Stimulated activated CD4-positive, alpha-beta T cell treated with anti-CD3 and anti-CD28 coated beads, Interleukin-1b, Interleukin-23, amount 100 ng/mL, for 24 hours (primary cell): ENCODE data around the gene MTFR1L.
"Not testable (repeated sequence)": the region's sequence is repeated elsewhere in the genome, so short reads cannot be mapped to it uniquely, and the experiment has no call there.

ENCODE experiments used
- DNase-seq, 4 experiments: peaks; one replicate each; pipeline ENCODE4 v3.0.0-alpha.2; 2020; ENCODE audit warnings: low read depth in 4 of 4, low spot score in 1 of 4

The MTFR1L gene

GRCh38 chr1:25825605-25826004 is 5.9 kb downstream of the MTFR1L start:
- no peak for DNase-seq

GRCh38 chr1:25826571-25826970 is 6.8 kb downstream of the MTFR1L start:
- DNase-seq: no peak

- DNase-seq: no peak
These were observed 8.7 kb downstream of the MTFR1L start for GRCh38 chr1:25828491-25828890.

GRCh38 chr1:25829046-25829445 is 9.3 kb downstream of the MTFR1L start:
- DNase-seq: no peak

GRCh38 chr1:25831569-25832196 is 11.9 kb downstream of the MTFR1L start:
- no peak for DNase-seq

GRCh38 chr1:25832336-25833037 is 12.7 kb downstream of the MTFR1L start:
- DNase-seq: no peak

GRCh38 chr1:25833158-25833557 is 13.4 kb downstream of the MTFR1L start:
- no peak for DNase-seq

GRCh38 chr1:25834894-25835293 is 15.1 kb downstream of the MTFR1L start:
- no peak for DNase-seq

- no peak for DNase-seq
These were observed 16.9 kb downstream of the MTFR1L start for GRCh38 chr1:25836695-25837094.

- no peak for DNase-seq
These were observed 17.6 kb downstream of the MTFR1L start for GRCh38 chr1:25837262-25837875.

- not testable (repeated sequence) for DNase-seq
These were observed 20.1 kb downstream of the MTFR1L start for GRCh38 chr1:25839808-25840207.

GRCh38 chr1:25843483-25843882 is 23.7 kb downstream of the MTFR1L start:
- DNase-seq: no peak

GRCh38 chr1:25844536-25845337 is 25.0 kb downstream of the MTFR1L start:
- DNase-seq: no peak

- no peak for DNase-seq
These were observed 25.9 kb downstream of the MTFR1L start for GRCh38 chr1:25845664-25846063.

GRCh38 chr1:25847929-25848328 is 28.2 kb downstream of the MTFR1L start:
- no peak for DNase-seq

- DNase-seq: no peak
These were observed 28.8 kb downstream of the MTFR1L start for GRCh38 chr1:25848531-25848930.

- no peak for DNase-seq
These were observed 34.8 kb downstream of the MTFR1L start for GRCh38 chr1:25854554-25854953.

- DNase-seq: no peak
These were observed 37.1 kb downstream of the MTFR1L start for GRCh38 chr1:25856856-25857255.

- DNase-seq: no peak
These were observed 38.7 kb downstream of the MTFR1L start for GRCh38 chr1:25858494-25858893.

- peak; percentile 85 to 90 (median 89) for DNase-seq
These were observed 39.4 kb downstream of the MTFR1L start, which contains the start of gene AUNIP for GRCh38 chr1:25858906-25859789. AUNIP (minus strand) TSS chr1:25859457; CDS start chr1:25859357, 100 bp downstream.
